ENCODE measurements around the gene PEX14.

- no peak for TF ChIP-seq YY1 (IDR thresholded peaks at IDR 0.05; ENCODE audit: extremely low read depth, insufficient replicate concordance, low read depth, low read length)
- no peak for TF ChIP-seq CTCF (IDR thresholded peaks at IDR 0.05 in 2 of 3, conservative IDR thresholded peaks at IDR 0.05 in 1 of 3; ENCODE audit: borderline replicate concordance in 1 of 3, insufficient read depth in 1 of 3, low read depth in 2 of 3, low read length in 2 of 3)
- no peak for TF ChIP-seq EZH2 (IDR thresholded peaks at IDR 0.05)
- no peak for TF ChIP-seq SIN3A (IDR thresholded peaks at IDR 0.05; ENCODE audit: low read depth)
- TF ChIP-seq CBX3 (IDR thresholded peaks at IDR 0.05; ENCODE audit: low read depth), result no peak
- no peak for TF ChIP-seq ZBTB33 (IDR thresholded peaks at IDR 0.05; ENCODE audit: extremely low read depth, insufficient replicate concordance, low read length)
- no peak for TF ChIP-seq RAD21 (IDR thresholded peaks at IDR 0.05; ENCODE audit: low read depth)
- TF ChIP-seq POLR2A (IDR thresholded peaks at IDR 0.05; ENCODE audit: borderline replicate concordance, extremely low read depth, insufficient read depth, insufficient read length), result no peak
- no peak for TF ChIP-seq SP1 (IDR thresholded peaks at IDR 0.05; ENCODE audit: low read depth)
- no peak for TF ChIP-seq CEBPB (IDR thresholded peaks at IDR 0.05; ENCODE audit: low read depth)
- no peak for TF ChIP-seq ZNF274 (IDR thresholded peaks at IDR 0.05; ENCODE audit: low read depth, low read length)
- no peak for TF ChIP-seq FOSL1 (IDR thresholded peaks at IDR 0.05; ENCODE audit: low read depth)
- no peak for TF ChIP-seq ATF3 (IDR thresholded peaks at IDR 0.05)
- no peak for TF ChIP-seq TCF7L2 (IDR thresholded peaks at IDR 0.05; ENCODE audit: borderline replicate concordance, extremely low read depth, insufficient read depth, insufficient read length)
Measured at GRCh38 chr1:10638559-10639005, 163.8 kb downstream of the PEX14 start.
